PC-9 (cell line): ENCODE data around the gene RIC3. TPM values are rescaled to one million over a fixed set of nuclear protein-coding genes. Genes with fewer than 3 reads are reported as not detected.

Experiments used
- BruUV-seq: library from RNA; stranded (reverse); fragments of 400-500 nt; replicated peaks from 2 replicates; lab custom pipeline; 2021; lab: Mats Ljungman, UMichigan
- CTCF ChIA-PET: fragments of 300-600 bp; sonication (Branson Sonifier 250); formaldehyde crosslinking; loops from one replicate; lab custom pipeline; 2022; ENCODE audit warnings: antibody characterized with exemption; lab: Charles Lee
- POLR2A ChIA-PET: fragments of 300-600 bp; sonication (Branson Sonifier 250); formaldehyde crosslinking; loops from one replicate; lab custom pipeline; 2022; ENCODE audit warnings: antibody characterized with exemption; ENCODE audit not compliant: unreplicated experiment; lab: Charles Lee
- DNase-seq, 2 experiments: peaks; one replicate each; pipeline versions ENCODE4 v3.0.0 to v3.0.0-alpha.2; 2015 to 2022; ENCODE audit warnings: mixed read lengths in 1 of 2
- H2AFZ ChIP-seq: fragments of 200-600 bp; sonication (generic); 2 replicates; pipeline ENCODE4 v1.8.1; 2017; ENCODE audit warnings: antibody characterized with exemption
- H3F3A ChIP-seq: fragments of 200-600 bp; sonication (generic); 2 replicates; pipeline ENCODE4 v1.8.1; 2017; ENCODE audit warnings: antibody characterized with exemption, mild to moderate bottlenecking, low read depth; ENCODE audit not compliant: insufficient read depth
- H3K27ac ChIP-seq: fragments of 200-600 bp; sonication (generic); 2 replicates; pipeline ENCODE4 v1.6.1; 2016; ENCODE audit warnings: mixed run types
- H3K27me3 ChIP-seq: fragments of 200-600 bp; sonication (generic); 2 replicates; pipeline ENCODE4 v1.6.1; 2016; ENCODE audit warnings: low read depth, mixed run types; ENCODE audit not compliant: insufficient read depth
- H3K36me3 ChIP-seq: fragments of 200-600 bp; sonication (generic); 2 replicates; pipeline ENCODE4 v1.6.1; 2016; ENCODE audit warnings: low read depth, mixed run types
- H3K4me1 ChIP-seq: fragments of 200-600 bp; sonication (generic); replicated peaks from 2 replicates; pipeline ENCODE4 v1.6.1; 2016; ENCODE audit warnings: mixed run types; ENCODE audit not compliant: insufficient read depth
- H3K4me2 ChIP-seq: fragments of 200-600 bp; sonication (generic); 2 replicates; pipeline ENCODE4 v1.6.1; 2017; ENCODE audit warnings: mixed run types
- H3K4me3 ChIP-seq: fragments of 200-600 bp; sonication (generic); 2 replicates; pipeline ENCODE4 v1.6.1; 2016; ENCODE audit warnings: mixed run types
- H3K79me2 ChIP-seq: fragments of 200-600 bp; sonication (generic); 2 replicates; pipeline ENCODE4 v1.6.1; 2017; ENCODE audit warnings: low read depth, mixed run types
- H3K9me2 ChIP-seq: fragments of 200-600 bp; sonication (generic); 2 replicates; pipeline ENCODE4 v1.8.1; 2017; ENCODE audit warnings: mild to moderate bottlenecking; ENCODE audit not compliant: insufficient read depth
- H3K9me3 ChIP-seq: fragments of 200-600 bp; sonication (generic); 2 replicates; pipeline ENCODE4 v1.8.1; 2016; ENCODE audit warnings: low read depth; ENCODE audit not compliant: insufficient read depth
- H4K20me1 ChIP-seq: fragments of 200-600 bp; sonication (generic); 2 replicates; pipeline ENCODE4 v1.8.1; 2017; ENCODE audit not compliant: insufficient read depth
- CTCF ChIP-seq: fragments of 200-600 bp; sonication (generic); conservative IDR thresholded peaks from 2 replicates; pipeline ENCODE4 v1.6.1; 2017; ENCODE audit warnings: mixed run types, antibody characterized with exemption, mild to moderate bottlenecking, moderate library complexity
- EZH2 ChIP-seq: fragments of 200-600 bp; sonication (generic); IDR thresholded peaks from 2 replicates; pipeline ENCODE4 v1.8.0; 2017; ENCODE audit warnings: antibody characterized with exemption, low read depth
- intact Hi-C: fragments of 100-400 bp; cut with micrococcal nuclease; formaldehyde crosslinking; loops from one replicate; pipeline ENCODE4 v1.10.0; 2022; ENCODE audit not compliant: unreplicated experiment
- total RNA-seq: library from RNA; stranded (reverse); gene quantifications from 2 replicates; pipeline ENCODE4 v1.2.3, GENCODE V29; 2021

The RIC3 gene
- total RNA-seq, 1 experiment from 2014 or later: not detected

GRCh38 chr11:8111636-8112035 lies 57.2 kb downstream of the RIC3 start:
- H3K9me3 ChIP-seq: no peaks in the 10 kb centered on the region
- H2AFZ ChIP-seq: no peak overlapping the region
- no peaks in the 10 kb centered on the region for H3F3A ChIP-seq
- intact Hi-C loops: no loop called here
- H3K27ac ChIP-seq: no peak overlapping the region
- POLR2A ChIA-PET: no interaction called here
- H3K4me3 ChIP-seq: no peak overlapping the region
- no peaks in the 10 kb centered on the region for H3K27me3 ChIP-seq
- TF ChIP-seq EZH2 (no peak), CTCF (no peak)
- no peak overlapping the region for H3K4me2 ChIP-seq
- H3K79me2 ChIP-seq: no peaks in the 10 kb centered on the region
- CTCF ChIA-PET: no interaction called here
- H4K20me1 ChIP-seq: no peaks in the 10 kb centered on the region
- no peaks in the 10 kb centered on the region for H3K36me3 ChIP-seq
- no peaks in the 10 kb centered on the region for H3K9me2 ChIP-seq
- no peaks in the 10 kb centered on the region for H3K4me1 ChIP-seq
- DNase-seq: no peak
- no TSS peak for BruUV-seq

GRCh38 chr11:8110396-8110795 lies 58.4 kb downstream of the RIC3 start:
- DNase-seq: no peak
- intact Hi-C loops: no loop called here
- H3K9me2 ChIP-seq: no peaks in the 10 kb centered on the region
- H3K79me2 ChIP-seq: no peaks in the 10 kb centered on the region
- BruUV-seq: no TSS peak
- no peaks in the 10 kb centered on the region for H4K20me1 ChIP-seq
- POLR2A ChIA-PET: no interaction called here
- no peaks in the 10 kb centered on the region for H3K36me3 ChIP-seq
- H3K27me3 ChIP-seq: no peaks in the 10 kb centered on the region
- TF ChIP-seq EZH2 (no peak), CTCF (no peak)
- CTCF ChIA-PET: no interaction called here
- H3K4me1 ChIP-seq: no peaks in the 10 kb centered on the region
- H3F3A ChIP-seq: no peaks in the 10 kb centered on the region
- no peak overlapping the region for H3K4me3 ChIP-seq
- no peak overlapping the region for H2AFZ ChIP-seq
- no peaks in the 10 kb centered on the region for H3K9me3 ChIP-seq
- no peak overlapping the region for H3K4me2 ChIP-seq
- no peak overlapping the region for H3K27ac ChIP-seq

GRCh38 chr11:8109675-8110074 lies 59.1 kb downstream of the RIC3 start:
- BruUV-seq: no TSS peak

More at GRCh38 chr11:8109675-8110074, 59.1 kb downstream of the RIC3 start:
- TF ChIP-seq EZH2 (no peak), CTCF (no peak)
- H3K79me2 ChIP-seq: no peaks in the 10 kb centered on the region
- no peak for DNase-seq
- no peaks in the 10 kb centered on the region for H3K27me3 ChIP-seq
- no peaks in the 10 kb centered on the region for H3F3A ChIP-seq
- intact Hi-C loops: no loop called here
- CTCF ChIA-PET: no interaction called here
- no peak overlapping the region for H2AFZ ChIP-seq
- no peak overlapping the region for H3K27ac ChIP-seq
- no peaks in the 10 kb centered on the region for H4K20me1 ChIP-seq
- H3K36me3 ChIP-seq: no peaks in the 10 kb centered on the region
- H3K9me3 ChIP-seq: no peaks in the 10 kb centered on the region
- no peaks in the 10 kb centered on the region for H3K4me1 ChIP-seq
- H3K4me2 ChIP-seq: no peak overlapping the region
- POLR2A ChIA-PET: no interaction called here
- no peak overlapping the region for H3K4me3 ChIP-seq
- no peaks in the 10 kb centered on the region for H3K9me2 ChIP-seq
